Measurements from ENCODE around the gene CYP8B1.

Gene CYP8B1, protein sequence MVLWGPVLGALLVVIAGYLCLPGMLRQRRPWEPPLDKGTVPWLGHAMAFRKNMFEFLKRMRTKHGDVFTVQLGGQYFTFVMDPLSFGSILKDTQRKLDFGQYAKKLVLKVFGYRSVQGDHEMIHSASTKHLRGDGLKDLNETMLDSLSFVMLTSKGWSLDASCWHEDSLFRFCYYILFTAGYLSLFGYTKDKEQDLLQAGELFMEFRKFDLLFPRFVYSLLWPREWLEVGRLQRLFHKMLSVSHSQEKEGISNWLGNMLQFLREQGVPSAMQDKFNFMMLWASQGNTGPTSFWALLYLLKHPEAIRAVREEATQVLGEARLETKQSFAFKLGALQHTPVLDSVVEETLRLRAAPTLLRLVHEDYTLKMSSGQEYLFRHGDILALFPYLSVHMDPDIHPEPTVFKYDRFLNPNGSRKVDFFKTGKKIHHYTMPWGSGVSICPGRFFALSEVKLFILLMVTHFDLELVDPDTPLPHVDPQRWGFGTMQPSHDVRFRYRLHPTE

DNA sequence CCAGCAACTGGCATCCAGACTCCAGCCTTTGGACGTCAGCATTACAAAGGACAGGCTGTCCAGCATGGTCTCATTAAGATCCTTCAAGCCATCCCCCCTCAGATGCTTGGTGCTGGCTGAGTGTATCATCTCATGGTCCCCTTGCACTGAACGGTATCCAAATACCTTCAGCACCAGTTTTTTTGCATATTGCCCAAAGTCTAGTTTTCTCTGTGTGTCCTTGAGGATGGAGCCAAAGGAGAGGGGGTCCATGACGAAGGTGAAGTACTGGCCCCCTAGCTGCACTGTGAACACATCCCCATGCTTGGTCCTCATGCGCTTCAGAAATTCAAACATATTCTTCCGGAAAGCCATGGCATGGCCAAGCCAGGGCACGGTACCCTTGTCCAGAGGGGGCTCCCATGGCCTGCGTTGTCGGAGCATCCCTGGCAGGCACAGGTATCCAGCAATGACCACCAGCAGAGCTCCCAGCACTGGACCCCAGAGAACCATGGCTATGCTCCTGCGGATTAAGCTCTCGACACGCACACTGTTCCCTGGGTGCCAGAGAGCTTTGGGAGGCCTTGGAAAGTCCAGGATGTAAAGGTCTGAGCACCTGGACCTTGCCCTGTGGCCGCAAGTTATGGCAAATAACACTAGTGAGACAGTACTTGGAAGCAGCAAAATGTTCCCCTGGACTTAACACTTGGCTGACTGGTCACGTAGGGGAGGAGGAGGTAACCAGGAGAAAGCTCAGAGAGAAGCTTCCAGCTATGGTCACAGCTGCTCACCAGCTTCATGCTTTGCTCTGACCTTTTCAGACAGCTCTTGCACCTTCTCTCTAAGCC is at the start of gene CYP8B1:
CYP8B1 (minus strand) TSS at position 555 of the 827 bp plus-strand sequence; CDS start at position 492, 63 bp downstream.
- DNase-seq (ENCODE audit: low read depth): no peak

DNA sequence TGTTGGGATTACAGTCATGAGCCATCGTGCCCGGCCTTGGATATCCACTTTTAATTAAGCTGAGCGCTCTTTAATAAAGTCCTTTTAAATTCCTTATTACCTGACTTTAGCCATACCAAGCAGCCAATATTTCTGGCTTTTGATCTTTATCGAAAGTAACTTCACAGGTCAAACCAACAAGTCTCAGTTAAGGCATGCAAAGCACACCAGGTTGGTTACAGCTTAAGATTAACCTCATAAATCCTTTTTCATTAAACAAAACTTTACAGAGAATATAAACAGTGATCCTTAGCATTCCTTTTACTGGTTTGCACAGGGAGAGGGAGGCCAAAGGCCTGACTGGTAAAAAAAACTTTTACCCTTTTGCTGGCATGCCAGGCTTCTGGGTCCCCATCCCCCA is 47.9 kb upstream of the CYP8B1 start:
- no peak for DNase-seq (ENCODE audit: low read depth)

DNA sequence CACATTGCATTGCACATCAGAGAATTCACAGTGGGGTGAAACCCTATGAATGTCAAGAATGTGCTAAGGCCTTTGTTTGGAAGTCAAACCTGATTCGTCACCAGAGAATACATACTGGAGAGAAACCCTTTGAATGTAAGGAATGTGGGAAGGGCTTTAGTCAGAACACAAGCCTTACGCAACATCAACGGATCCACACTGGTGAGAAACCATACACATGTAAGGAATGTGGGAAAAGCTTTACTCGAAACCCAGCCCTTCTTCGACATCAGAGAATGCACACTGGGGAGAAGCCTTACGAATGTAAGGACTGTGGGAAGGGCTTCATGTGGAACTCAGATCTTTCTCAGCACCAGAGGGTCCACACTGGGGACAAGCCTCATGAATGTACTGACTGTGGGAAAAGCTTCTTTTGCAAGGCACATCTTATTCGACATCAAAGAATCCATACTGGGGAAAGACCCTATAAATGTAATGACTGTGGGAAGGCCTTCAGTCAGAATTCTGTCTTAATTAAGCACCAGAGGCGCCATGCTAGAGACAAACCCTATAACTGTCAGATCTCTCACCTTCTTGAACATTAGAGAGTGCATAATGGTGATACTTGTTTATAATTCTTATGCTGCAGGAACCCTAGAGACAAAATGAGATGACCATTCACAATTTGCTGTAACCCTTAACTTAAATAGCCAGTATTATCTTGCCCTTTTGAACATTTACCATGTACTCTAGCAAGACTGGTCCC is 39.3 kb upstream of the CYP8B1 start:
- DNase-seq (ENCODE audit: low read depth): no peak

- no peak for DNase-seq (ENCODE audit: low read depth)
Measured at GRCh38 chr3:42911551-42911950, 35.9 kb upstream of the CYP8B1 start.

- no peak for DNase-seq (ENCODE audit: low read depth)
Measured at GRCh38 chr3:42908675-42909074, 33.0 kb upstream of the CYP8B1 start.

GRCh38 chr3:42906848-42907183 is 31.1 kb upstream of the CYP8B1 start:
- DNase-seq (ENCODE audit: low read depth): no peak

- DNase-seq (ENCODE audit: low read depth): no peak
Measured at GRCh38 chr3:42906070-42906847, 30.6 kb upstream of the CYP8B1 start, which contains the start of gene ZNF662. Gene ZNF662, plus strand, starts transcription at chr3:42906142. Its CDS starts 1,973 bp downstream, at chr3:42908115.

DNA sequence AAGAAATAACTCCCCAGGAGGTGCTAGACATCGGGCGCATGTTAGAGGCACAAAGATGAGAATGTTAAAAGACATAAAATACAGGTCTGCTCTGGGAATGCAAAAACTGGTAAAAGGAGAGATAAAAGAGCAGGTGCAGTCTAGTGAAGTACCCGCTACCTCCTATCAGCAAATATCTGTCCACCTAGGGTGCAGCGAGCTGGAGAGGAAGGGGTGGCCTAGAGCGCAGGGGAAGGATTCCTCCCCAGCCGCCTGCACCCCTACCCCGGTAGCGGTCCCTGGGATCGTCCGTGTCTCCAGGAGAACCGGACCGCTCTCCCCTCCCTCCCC is 30.0 kb upstream of the CYP8B1 start:
- DNase-seq (ENCODE audit: low read depth): no peak

DNA sequence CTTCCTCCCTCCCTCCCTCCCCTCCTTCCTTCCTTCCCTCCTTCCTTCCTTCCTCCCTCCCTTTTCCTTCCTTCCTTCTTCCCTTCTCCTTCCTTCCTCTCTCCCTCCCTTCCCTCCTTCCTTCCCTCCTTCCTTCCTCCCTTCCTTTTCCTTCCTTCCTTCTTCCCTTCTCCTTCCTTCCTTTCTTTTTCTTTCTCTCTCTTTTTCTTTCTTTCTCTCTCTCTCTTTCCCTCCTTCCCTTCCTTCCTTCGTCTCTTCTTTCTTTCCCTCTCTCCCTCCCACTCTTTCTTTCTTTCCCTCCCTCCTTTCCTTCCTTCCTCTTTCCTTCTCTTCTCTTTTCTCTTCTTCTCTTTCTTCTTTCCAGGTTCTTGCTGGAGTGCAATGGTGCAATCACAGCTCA is 28.4 kb upstream of the CYP8B1 start:
- no peak for DNase-seq (ENCODE audit: low read depth)

DNA sequence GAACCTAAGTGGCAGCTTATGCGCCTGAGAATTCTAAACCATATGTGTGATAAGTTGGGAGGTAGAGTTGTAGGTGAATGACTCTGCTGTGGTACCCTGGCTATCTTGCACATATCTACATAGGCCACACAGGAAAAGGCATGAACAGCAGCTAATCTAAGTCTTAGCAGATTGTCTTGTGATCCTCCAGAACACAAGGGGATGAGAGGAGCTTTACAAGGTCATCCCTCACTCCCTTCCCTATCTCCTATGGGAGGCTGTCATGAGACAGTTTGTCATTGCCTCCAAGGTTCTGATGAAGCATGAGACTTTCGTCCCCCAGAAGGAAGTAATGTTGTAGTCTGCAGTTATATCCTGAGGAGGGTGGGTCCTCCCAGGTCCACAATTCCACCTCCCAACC is 26.6 kb upstream of the CYP8B1 start:
- no peak for DNase-seq (ENCODE audit: low read depth)

DNA sequence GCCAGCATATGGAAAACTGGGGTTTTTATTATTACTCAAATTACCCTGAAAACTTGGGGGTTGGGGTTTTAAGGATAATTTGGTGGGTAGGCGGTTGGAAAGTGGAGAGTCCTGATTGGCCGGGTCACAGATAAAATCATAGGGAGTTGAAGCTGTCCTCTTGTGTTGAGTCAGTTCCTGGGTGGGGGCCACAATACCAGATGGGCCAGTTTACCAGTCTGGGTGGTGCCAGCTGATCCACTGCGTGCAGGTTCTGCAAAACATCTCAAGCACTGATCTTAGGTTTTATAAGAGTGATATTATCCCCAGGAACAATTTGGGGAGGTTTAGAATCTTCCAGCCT is 25.4 kb upstream of the CYP8B1 start:
- no peak for DNase-seq (ENCODE audit: low read depth)

- DNase-seq (ENCODE audit: low read depth): no peak
Measured at GRCh38 chr3:42900226-42901072, 24.8 kb upstream of the CYP8B1 start.

GRCh38 chr3:42898896-42899675 is 23.4 kb upstream of the CYP8B1 start:
- DNase-seq (ENCODE audit: low read depth): no peak

- DNase-seq (ENCODE audit: low read depth): no peak
Measured at GRCh38 chr3:42895580-42895868, 19.8 kb upstream of the CYP8B1 start.

DNA sequence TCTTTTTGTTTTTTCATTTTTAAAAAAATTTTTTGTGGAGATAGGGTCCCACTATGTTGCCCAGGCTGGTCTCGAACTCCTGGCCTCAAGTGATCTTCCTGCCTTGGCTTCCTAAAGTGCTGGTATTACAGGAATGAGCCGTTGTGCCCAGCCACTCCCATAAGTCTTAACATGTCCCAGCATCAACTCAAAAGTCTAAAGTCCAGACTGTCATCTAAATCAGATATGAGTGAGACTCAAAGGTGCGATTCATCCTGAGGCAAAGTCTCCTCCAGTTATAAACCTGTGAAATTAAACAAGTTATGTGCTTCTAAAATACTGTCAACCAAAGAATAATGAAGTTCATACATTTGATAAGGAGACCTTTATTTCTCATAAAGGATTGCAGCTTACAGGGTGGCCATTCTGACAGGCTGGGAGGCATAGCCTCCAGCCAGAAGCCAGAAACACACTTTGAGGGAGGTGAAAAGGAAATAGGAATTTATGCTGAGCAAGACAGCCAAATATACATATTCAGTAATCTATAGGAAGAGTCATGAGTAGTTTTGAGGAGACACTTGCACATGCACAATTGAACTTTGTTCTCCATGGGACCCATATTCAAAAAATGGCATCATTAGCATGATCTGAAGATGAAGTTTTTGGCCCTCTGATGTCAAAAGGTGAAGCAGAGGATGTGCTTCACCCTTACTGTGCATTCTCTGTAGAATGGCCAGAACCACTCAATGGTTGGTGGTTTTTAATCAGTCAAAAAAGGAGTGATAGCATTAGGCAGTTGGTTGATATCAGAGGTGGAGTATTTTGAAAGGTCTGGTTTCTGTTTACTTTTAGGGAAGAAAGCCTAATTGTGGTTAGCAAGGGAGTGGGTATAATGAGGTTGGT is 19.3 kb upstream of the CYP8B1 start:
- no peak for DNase-seq (ENCODE audit: low read depth)

DNA sequence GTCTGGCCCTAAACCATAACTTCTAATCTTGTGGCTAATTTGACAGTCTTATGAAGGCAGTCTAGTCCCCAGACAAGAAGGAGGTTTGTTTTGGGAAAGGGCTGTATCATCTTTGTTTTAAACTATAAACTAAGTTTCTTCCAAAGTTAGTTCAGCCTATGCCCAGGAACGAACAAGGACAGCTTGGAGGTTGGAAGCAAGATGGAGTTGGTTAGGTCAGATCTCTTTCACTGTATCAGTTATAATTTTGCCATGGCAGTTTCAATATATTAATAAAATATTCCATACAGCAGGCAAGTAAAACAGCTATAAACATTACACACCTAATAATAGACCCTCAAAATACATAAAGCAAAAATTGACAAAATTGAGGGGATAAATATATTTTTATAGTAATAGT is 17.1 kb upstream of the CYP8B1 start:
- DNase-seq (ENCODE audit: low read depth): no peak

- DNase-seq (ENCODE audit: low read depth): no peak
Measured at GRCh38 chr3:42892169-42892568, 16.5 kb upstream of the CYP8B1 start.

GRCh38 chr3:42891042-42891441 is 15.4 kb upstream of the CYP8B1 start:
- no peak for DNase-seq (ENCODE audit: low read depth)

GRCh38 chr3:42887084-42887483 is 11.4 kb upstream of the CYP8B1 start:
- DNase-seq (ENCODE audit: low read depth): no peak

Data from activated gamma-delta T cell treated with anti-CD3 and anti-CD28 coated beads, Interleukin-2, amount 50 U/mL, for 16 hours (primary cell).